ENCODE data around the gene COX20.

Gene COX20

DNA sequence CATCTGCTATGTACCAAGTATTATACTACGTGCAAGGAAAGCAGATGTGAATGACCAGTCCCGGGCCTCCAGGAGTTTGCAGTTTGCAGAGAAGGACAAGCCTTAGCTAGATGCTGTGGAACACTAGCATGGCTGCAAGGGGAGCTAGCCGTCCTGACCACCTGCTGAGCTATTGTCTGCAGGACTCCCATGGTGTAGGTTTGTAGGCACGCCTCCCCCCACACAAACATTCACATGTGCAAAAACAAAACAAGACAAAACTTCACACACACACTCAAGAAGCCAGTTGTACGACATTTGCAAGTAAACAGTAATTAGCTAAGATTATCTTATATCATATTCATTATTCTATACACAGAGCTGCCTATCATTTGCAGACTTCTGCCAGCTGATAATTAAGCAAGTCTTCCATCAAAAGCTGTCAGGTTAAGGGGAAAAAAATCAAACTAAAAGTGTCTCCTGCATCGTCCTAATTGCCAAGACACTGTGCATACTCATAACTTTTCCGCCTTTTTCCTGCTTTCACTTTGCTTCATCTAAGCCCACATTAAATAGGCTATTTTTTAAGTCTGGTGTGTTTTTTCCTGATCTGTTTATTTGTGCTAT, 39.6 kb downstream of the COX20 start:
- DNase-seq (ENCODE audit: low spot score): no peak

DNA sequence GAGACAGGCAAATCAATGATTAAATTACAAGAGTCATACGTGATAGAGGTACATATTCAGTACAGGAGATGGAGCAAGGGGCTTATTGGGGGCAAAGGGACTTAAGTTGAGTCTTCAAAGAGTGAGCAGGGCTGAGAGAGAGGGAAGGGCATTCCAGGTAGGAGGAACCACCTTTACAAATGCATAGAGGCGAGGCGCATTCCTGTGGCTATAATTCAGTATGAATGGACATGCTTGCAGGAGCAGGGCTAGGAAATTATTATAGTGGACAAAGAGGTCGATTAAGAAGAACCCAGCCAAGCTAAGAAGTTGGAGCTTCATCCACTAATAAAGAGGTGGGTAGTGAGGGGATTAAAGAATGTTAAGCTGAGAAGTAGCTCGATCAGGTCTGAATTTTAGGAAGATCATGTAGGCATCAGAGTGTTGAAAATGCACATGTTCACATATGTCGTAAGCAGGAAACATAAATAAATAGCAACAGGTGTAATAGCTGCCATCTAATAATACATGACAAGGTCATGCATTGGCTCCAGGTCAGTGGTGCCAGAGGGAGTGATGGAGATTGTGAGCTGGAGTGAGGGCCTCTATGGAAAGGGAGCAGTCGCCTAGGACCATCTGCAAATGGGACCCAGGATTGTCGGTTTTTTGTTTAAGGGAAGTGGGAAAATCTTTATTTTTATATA, 40.9 kb downstream of the COX20 start:
- DNase-seq (ENCODE audit: low spot score): no peak

DNA sequence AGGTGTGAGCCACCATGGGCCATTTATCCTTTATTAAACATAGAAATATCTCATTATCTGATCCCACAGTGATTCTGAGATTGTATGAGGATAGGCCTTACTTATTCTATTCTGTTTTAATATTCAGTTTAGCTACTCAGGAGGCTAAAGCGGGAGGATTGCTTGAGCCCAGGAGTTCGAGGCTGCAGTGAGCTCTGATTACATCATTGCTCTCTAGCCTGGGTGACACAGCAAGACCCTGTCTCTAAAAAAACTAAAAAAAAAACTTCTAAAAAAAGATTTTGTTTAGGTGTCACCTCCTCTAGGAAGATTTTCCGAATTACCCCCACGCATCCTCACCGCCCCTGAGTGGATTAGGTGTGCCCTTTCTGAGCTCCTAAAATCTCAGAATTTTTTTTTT, 43.2 kb downstream of the COX20 start:
- DNase-seq (ENCODE audit: low spot score): no peak

DNA sequence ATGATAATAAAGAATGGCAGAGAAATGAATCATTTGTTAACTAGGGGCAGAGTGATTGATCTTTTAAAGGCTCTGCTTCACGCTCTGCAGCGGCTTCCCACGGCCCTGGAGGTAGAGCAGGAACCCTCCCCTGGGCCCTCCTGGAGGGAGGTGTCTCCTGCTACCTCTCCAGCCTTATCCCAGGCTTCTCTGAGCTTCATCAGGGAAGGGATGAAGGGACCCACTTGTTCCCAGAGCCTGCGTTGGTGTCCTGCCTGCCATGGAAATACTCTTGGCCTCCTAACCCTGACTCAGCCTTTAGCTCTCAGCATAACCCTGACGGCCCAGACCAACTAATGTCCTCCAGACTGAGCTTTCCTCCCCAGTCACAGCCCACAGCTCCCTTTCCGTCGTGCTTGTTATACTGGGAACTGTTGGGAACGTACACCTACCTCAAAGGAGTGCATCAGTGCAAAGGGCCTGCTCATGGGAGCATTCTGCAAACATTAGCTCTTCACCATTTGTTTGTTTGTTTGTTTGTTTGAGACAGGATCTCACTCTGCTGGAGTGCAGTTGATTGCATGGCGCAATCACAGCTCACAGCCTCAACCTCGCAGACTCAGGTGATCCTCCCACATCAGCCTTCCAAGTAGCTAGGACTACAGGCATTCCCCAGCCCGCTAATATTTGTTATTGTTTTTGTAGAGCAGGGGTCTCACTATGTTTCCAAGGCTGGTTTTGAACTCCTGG, 46.3 kb downstream of the COX20 start:
- DNase-seq (ENCODE audit: low spot score): no peak

DNA sequence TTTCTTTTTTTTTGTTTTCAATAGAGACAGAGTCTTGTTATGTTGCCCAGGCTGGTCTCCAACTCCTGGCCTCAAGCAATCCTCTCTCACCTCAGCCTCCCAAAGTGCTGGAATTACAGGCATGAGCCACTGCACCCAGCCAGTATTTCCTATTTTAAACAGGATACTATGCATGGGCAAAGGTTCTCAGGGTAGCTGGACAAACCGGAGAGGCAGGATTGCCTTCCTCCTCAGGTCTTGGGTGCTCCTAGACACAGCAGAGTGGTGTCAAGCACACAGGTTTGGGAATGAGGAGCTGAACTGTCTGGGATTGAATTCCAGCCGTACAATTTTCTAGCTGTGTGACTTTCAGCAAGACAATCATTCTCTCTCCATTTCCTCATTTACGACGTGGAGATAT, 51.8 kb downstream of the COX20 start:
- no peak for DNase-seq (ENCODE audit: low spot score)

- no peak for DNase-seq (ENCODE audit: low spot score)
Observed at GRCh38 chr1:244893836-244894235, 58.4 kb downstream of the COX20 start.
